T-helper 22 cell (primary cell): Measurements from ENCODE around the gene DNM2.
A peak's percentile ranks its signal among the peaks of the same experiment; 100 is the strongest.
"Not testable (repeated sequence)": the region's sequence is repeated elsewhere in the genome, so short reads cannot be mapped to it uniquely, and the experiment has no call there.

Experiments
- DNase-seq: peaks from one replicate; pipeline ENCODE4 v3.0.0-alpha.2; 2020; ENCODE audit warnings: low read depth

The DNM2 gene

DNA sequence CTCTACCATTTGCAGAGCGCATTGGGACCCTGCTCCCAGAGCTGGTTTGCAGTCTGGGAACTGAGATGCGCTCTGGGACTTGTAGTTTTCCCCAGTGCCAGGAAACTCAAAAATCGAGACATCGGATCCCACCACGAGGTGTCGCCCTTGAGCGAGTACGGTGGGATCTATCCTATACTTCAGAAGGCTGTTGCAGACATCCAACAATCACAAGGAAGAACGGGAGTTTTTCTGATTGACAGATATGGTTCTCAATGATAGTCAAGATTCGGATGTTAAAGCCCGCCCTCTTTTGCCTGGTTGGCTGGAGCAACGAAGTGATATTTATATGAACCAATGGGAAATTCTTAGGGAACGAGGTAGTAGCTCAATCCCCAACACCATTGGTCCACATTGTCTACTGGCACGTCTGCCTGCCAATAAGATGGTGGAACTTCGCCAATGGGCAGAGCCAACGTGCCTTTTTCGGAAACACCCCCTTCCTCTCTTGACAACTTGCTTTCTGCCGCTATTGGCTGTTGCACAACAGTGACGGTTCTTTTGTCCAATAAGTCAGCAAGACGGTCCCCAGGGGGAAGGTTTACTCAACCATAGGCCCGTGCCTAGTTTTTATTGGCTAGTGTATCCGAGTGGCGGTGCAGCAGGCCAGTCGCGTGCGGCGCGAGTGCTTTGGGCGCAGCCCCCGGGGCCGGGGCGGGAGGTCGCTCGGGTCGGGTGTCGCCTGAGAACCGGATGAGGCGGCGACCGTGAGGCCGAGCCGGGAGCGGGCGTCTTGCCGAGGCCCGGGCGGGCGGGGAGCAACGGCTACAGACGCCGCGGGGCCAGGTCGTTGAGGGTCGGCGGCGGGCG is at the start of gene DNM2:
Gene DNM2 (plus strand): TSS at position 724 of the 849 bp plus-strand sequence. CDS start 164 bp downstream, outside the sequence.
- peak; percentile 96 for DNase-seq

- DNase-seq: no peak
Observed at GRCh38 chr19:10669246-10669645, 48.6 kb upstream of the DNM2 start.

- no peak for DNase-seq
Observed at GRCh38 chr19:10670182-10670581, 47.7 kb upstream of the DNM2 start.

DNA sequence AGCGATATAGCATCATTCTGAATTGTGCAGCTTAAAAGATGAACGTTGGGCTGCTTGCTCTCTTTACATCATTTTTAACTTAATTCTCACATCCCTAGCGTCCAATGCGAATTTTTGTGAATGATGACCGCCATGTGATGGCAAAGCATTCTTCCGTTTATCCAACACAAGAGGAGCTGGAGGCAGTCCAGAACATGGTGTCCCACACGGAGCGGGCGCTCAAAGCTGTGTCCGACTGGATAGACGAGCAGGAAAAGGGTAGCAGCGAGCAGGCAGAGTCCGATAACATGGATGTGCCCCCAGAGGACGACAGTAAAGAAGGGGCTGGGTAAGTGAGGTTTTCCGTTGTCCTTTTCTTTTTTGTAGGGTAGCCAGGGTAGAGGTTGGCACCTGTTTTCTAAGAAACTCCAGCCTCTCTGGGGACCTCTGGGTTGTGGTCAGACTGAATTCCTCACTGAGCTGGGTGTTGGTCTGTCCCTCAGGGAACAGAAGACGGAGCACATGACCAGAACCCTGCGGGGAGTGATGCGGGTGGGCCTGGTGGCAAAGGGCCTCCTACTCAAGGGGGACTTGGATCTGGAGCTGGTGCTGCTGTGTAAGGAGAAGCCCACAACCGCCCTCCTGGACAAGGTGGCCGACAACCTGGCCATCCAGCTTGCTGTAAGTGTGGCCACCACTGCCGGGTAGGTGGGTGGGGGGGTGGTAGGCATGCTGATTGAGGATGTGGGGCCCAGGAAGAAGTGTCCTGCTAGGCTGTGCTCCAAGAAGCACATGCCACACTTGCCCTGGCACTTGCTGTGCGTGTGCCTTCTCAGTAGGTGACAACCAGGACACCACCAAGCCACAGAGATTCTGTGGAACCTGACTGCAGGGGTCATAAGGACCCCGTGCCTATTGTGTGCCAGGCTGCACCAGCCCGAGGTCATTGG is 46.7 kb upstream of the DNM2 start:
- DNase-seq: no peak

GRCh38 chr19:10671922-10672321 is 46.0 kb upstream of the DNM2 start:
- not testable (repeated sequence) for DNase-seq

GRCh38 chr19:10675214-10675613 is 42.7 kb upstream of the DNM2 start:
- not testable (repeated sequence) for DNase-seq

GRCh38 chr19:10677751-10678150 is 40.1 kb upstream of the DNM2 start:
- no peak for DNase-seq

DNA sequence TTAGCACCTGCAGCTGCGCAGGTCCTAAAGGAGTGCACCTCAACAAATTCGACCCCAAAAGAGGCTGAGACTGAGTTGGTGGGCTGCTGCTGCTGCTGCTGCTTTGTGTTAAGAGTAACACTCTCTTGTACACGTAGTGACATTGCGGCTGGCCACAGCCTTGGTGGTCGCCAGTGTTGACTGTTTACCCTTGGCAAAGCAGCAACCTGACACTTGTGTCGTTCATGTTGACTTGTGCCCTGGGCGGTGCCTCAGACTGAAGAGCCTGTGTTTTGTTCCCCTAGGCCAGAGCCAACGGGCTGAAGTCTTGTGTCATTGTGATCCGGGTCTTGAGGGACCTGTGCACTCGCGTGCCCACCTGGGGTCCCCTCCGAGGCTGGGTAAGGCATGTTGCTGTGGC is 39.1 kb upstream of the DNM2 start:
- DNase-seq: no peak

- no peak for DNase-seq
Observed at GRCh38 chr19:10679743-10680142, 38.1 kb upstream of the DNM2 start.

DNA sequence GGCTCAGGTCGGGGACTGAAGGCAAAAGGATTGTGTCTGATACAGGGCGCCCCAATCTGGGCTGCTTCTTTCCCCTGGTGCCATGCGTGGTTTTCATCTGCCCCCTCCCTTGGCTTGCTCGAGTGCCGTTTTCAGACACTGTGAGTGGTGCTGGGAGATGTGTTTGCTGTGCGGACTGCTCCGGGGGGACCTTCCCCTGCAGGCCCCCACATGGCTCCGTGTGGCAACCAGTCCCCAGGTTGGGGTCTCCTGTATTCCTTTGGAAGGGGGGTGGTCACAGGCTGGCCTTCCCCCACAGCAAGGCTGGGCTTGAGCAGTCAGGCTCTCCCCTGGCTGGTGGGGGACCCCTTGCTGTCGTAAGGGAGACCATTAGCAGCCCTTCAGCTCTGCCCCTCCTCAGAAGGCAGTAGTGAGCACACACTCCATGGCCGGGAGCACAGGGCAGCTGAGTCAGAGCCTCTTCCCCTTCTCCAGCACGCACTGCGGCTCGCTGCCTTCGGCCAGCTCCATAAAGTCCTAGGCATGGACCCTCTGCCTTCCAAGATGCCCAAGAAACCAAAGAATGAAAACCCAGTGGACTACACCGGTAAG is 37.2 kb upstream of the DNM2 start:
- no peak for DNase-seq

GRCh38 chr19:10681658-10682057 is 36.2 kb upstream of the DNM2 start:
- no peak for DNase-seq

DNA sequence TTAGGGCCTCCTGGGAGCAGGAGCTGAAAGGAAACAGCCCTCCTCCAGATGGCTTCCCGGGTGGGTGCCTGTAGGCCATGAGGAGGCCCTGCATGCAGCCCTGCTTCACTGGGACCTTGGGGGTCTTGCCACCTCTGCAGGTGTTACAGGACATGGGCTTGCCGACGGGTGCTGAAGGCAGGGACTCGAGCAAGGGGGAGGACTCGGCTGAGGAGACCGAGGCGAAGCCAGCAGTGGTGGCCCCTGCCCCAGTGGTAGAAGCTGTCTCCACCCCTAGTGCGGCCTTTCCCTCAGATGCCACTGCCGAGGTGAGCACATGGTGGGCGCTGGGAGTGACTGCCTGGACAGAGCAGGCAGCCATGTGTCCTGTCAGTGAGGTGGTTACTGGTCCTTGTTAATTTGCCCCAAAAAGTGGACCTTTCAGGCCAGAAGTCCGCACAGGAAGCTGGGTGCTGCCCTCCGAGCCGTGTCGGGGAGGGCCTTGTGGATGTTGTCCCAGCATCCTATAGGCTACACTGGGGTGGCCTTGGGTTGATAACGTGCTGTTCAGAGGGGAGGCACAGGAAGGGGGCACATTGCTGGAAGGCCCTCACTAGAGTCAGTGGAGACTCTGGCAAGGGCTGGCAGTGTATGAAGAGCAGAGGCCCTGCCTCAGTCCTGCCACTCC is 35.3 kb upstream of the DNM2 start:
- no peak for DNase-seq

DNA sequence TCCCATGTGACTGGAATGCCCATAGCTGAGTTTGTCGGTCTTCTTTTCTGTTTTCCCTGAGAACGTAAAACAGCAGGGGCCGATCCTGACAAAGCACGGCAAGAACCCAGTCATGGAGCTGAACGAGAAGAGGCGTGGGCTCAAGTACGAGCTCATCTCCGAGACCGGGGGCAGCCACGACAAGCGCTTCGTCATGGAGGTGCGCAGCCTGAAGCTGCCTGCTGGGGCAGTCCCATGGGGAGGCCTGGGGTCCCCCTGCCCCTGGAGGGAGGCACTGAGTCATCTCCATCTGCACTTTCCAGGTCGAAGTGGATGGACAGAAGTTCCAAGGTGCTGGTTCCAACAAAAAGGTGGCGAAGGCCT is 34.8 kb upstream of the DNM2 start:
- no peak for DNase-seq

DNA sequence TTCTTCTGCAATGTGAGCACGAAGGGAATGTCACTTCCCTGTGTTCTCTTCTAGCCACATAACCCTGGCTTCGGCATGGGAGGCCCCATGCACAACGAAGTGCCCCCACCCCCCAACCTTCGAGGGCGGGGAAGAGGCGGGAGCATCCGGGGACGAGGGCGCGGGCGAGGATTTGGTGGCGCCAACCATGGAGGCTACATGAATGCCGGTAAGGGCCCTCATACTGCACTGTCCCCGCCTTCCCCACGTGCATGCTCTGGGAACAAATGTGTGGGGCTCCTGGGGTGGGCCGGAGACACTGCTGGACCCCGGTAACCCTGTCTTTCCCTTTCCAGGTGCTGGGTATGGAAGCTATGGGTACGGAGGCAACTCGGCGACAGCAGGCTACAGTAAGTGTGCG is 34.3 kb upstream of the DNM2 start:
- DNase-seq: no peak

- DNase-seq: no peak
Observed at GRCh38 chr19:10685210-10685609, 32.7 kb upstream of the DNM2 start.

- no peak for DNase-seq
Observed at GRCh38 chr19:10686193-10686592, 31.7 kb upstream of the DNM2 start.

DNA sequence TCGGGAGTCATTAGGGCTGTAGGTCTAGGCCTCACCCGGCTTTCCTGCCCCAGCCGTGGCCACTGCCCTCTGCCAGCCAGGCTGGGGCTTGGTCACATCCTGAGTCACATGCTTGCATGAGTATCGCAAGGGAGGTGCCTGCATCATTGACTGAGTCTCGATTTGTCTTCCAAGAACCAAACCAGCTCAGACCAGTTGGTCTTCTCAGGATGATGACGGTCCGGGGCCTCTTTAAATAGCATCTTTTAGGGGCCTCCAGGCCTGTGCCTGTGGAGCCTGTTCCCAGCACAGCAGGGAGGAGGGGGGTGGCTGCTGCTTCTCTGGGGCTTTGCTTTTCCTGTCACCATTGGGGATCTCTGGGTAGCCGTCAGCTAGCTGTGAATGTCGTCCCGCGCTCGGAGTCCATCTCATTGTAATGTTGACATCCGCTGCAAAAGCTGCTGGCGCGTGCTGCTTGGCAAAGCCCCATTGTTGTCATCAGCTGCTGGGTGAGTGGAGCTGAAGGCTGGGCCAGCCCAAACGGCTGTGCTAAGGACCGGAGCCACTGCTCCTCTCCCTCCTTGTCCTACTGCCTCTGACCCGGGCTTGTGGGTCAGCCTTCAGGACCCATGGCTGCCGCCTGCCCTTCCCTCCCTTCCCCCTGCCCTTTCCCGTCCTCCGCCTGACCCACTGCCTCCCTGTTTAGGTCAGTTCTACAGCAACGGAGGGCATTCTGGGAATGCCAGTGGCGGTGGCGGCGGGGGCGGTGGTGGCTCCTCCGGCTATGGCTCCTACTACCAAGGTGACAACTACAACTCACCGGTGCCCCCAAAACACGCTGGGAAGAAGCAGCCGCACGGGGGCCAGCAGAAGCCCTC is 31.0 kb upstream of the DNM2 start:
- DNase-seq: no peak

DNA sequence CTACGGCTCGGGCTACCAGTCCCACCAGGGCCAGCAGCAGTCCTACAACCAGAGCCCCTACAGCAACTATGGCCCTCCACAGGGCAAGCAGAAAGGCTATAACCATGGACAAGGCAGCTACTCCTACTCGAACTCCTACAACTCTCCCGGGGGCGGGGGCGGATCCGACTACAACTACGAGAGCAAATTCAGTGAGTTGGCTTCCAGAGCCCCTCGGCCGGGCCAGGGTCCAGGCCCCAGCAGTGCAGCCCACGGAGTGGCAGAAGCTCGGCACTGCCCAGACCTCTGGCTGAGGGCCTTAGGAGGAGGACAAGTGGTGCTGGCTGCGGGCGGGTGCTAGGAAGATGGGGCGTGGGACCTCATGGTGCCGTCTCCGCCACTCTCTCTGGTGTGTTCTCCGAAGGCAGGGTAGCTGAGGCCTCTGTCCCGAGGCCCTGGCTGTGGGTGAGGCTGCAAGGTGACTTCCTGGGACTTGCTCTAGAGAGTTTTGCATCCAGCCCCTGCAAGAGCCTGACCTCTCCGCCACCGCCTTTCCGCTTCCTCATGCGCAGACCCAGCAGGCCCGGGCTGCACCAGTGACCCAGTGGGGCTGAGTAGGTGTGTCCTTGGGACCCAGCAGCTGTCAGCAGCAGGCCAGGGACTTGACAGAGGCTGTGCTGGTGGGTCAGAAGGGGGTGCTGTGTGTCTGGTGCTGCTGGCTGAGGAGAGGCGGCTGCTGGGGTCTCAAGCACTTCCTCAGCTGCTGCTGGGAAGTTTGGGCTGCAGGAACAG is 30.2 kb upstream of the DNM2 start:
- DNase-seq: no peak

GRCh38 chr19:10688545-10689280 is 29.2 kb upstream of the DNM2 start:
- DNase-seq: no peak

GRCh38 chr19:10690341-10690781 is 27.5 kb upstream of the DNM2 start:
- no peak for DNase-seq
